ENCODE measurements around the gene LACTBL1.

Gene LACTBL1

GRCh38 chr1:22935433-22935832, 37.2 kb downstream of the LACTBL1 start:
- Mint-ChIP-seq H3K36me3 (no peaks in the 10 kb centered on the region), H3K4me3 (no peak overlapping the region), H3K27ac (no peak overlapping the region), H3K4me1 (no peaks in the 10 kb centered on the region), H3K27me3 (peaks cover 9% of the 10 kb centered on the region), H3K9me3 (peaks cover 13% of the 10 kb centered on the region)
- ATAC-seq = no peak

GRCh38 chr1:22932803-22933470, 39.7 kb downstream of the LACTBL1 start:
- H3K36me3 Mint-ChIP-seq = no peaks in the 10 kb centered on the region
- no peak for ATAC-seq
- H3K9me3 Mint-ChIP-seq = peaks cover 6% of the 10 kb centered on the region
- H3K27ac Mint-ChIP-seq = no peak overlapping the region
- no peaks in the 10 kb centered on the region for H3K4me1 Mint-ChIP-seq
- H3K27me3 Mint-ChIP-seq = peaks cover 33% of the 10 kb centered on the region
- no peak overlapping the region for H3K4me3 Mint-ChIP-seq

GRCh38 chr1:22930240-22930912, 42.3 kb downstream of the LACTBL1 start:
- peak; percentile 47 for ATAC-seq

GRCh38 chr1:22925111-22925510, 47.6 kb downstream of the LACTBL1 start:
- H3K27ac Mint-ChIP-seq = no peak overlapping the region
- no peak overlapping the region for H3K4me3 Mint-ChIP-seq
- no peak for ATAC-seq
- no peaks in the 10 kb centered on the region for H3K4me1 Mint-ChIP-seq
- H3K9me3 Mint-ChIP-seq = no peaks in the 10 kb centered on the region
- peaks cover 57% of the 10 kb centered on the region for H3K27me3 Mint-ChIP-seq
- H3K36me3 Mint-ChIP-seq = no peaks in the 10 kb centered on the region

More at GRCh38 chr1:22930240-22930912, 42.3 kb downstream of the LACTBL1 start:
- H3K4me1 Mint-ChIP-seq = no peaks in the 10 kb centered on the region
- H3K27ac Mint-ChIP-seq = no peak overlapping the region
- no peaks in the 10 kb centered on the region for H3K36me3 Mint-ChIP-seq
- H3K27me3 Mint-ChIP-seq = peaks cover 53% of the 10 kb centered on the region
- H3K9me3 Mint-ChIP-seq = peaks cover 3% of the 10 kb centered on the region
- H3K4me3 Mint-ChIP-seq = no peak overlapping the region

- Mint-ChIP-seq H3K4me1 (no peaks in the 10 kb centered on the region), H3K9me3 (no peaks in the 10 kb centered on the region), H3K36me3 (no peaks in the 10 kb centered on the region), H3K4me3 (no peak overlapping the region), H3K27ac (no peak overlapping the region), H3K27me3 (peaks cover 37% of the 10 kb centered on the region)
- no peak for ATAC-seq
Measured at GRCh38 chr1:22922640-22923039, 50.0 kb downstream of the LACTBL1 start.

GRCh38 chr1:22921452-22922126, 51.1 kb downstream of the LACTBL1 start:
- no peaks in the 10 kb centered on the region for H3K36me3 Mint-ChIP-seq
- no peak overlapping the region for H3K4me3 Mint-ChIP-seq
- H3K27me3 Mint-ChIP-seq = peaks cover 37% of the 10 kb centered on the region
- H3K27ac Mint-ChIP-seq = no peak overlapping the region
- H3K4me1 Mint-ChIP-seq = no peaks in the 10 kb centered on the region
- ATAC-seq = no peak
- H3K9me3 Mint-ChIP-seq = no peaks in the 10 kb centered on the region

- H3K4me1 Mint-ChIP-seq = no peaks in the 10 kb centered on the region
- no peaks in the 10 kb centered on the region for H3K36me3 Mint-ChIP-seq
- ATAC-seq = no peak
- peaks cover 40% of the 10 kb centered on the region for H3K27me3 Mint-ChIP-seq
- H3K9me3 Mint-ChIP-seq = no peaks in the 10 kb centered on the region
- H3K4me3 Mint-ChIP-seq = no peak overlapping the region
- no peak overlapping the region for H3K27ac Mint-ChIP-seq
Measured at GRCh38 chr1:22920734-22921451, 51.8 kb downstream of the LACTBL1 start.

- H3K4me1 Mint-ChIP-seq = no peaks in the 10 kb centered on the region
- H3K27me3 Mint-ChIP-seq = peaks cover 43% of the 10 kb centered on the region
- H3K36me3 Mint-ChIP-seq = no peaks in the 10 kb centered on the region
- H3K27ac Mint-ChIP-seq = no peak overlapping the region
- no peaks in the 10 kb centered on the region for H3K9me3 Mint-ChIP-seq
- no peak for ATAC-seq
- no peak overlapping the region for H3K4me3 Mint-ChIP-seq
Measured at GRCh38 chr1:22920026-22920733, 52.5 kb downstream of the LACTBL1 start.

- H3K36me3 Mint-ChIP-seq = no peaks in the 10 kb centered on the region
- H3K9me3 Mint-ChIP-seq = no peaks in the 10 kb centered on the region
- H3K4me3 Mint-ChIP-seq = no peak overlapping the region
- peaks cover 37% of the 10 kb centered on the region for H3K27me3 Mint-ChIP-seq
- no peak for ATAC-seq
- H3K27ac Mint-ChIP-seq = no peak overlapping the region
- no peaks in the 10 kb centered on the region for H3K4me1 Mint-ChIP-seq
Measured at GRCh38 chr1:22919341-22920025, 53.2 kb downstream of the LACTBL1 start.

GRCh38 chr1:22918644-22919043, 54.0 kb downstream of the LACTBL1 start:
- Mint-ChIP-seq H3K4me3 (no peak overlapping the region), H3K36me3 (no peaks in the 10 kb centered on the region), H3K27me3 (peaks cover 33% of the 10 kb centered on the region), H3K27ac (no peak overlapping the region), H3K9me3 (no peaks in the 10 kb centered on the region), H3K4me1 (no peaks in the 10 kb centered on the region)
- ATAC-seq = no peak

GRCh38 chr1:22917989-22918388, 54.7 kb downstream of the LACTBL1 start:
- ATAC-seq = no peak
- Mint-ChIP-seq H3K36me3 (no peaks in the 10 kb centered on the region), H3K9me3 (no peaks in the 10 kb centered on the region), H3K27ac (no peak overlapping the region), H3K4me3 (no peak overlapping the region), H3K27me3 (peaks cover 39% of the 10 kb centered on the region), H3K4me1 (no peaks in the 10 kb centered on the region)

GRCh38 chr1:22916471-22916820, 56.2 kb downstream of the LACTBL1 start:
- H3K9me3 Mint-ChIP-seq = no peaks in the 10 kb centered on the region
- no peak overlapping the region for H3K4me3 Mint-ChIP-seq
- H3K36me3 Mint-ChIP-seq = no peaks in the 10 kb centered on the region
- peaks cover 39% of the 10 kb centered on the region for H3K27me3 Mint-ChIP-seq
- H3K4me1 Mint-ChIP-seq = no peaks in the 10 kb centered on the region
- ATAC-seq = no peak
- H3K27ac Mint-ChIP-seq = no peak overlapping the region

GRCh38 chr1:22915816-22916470, 56.7 kb downstream of the LACTBL1 start:
- H3K9me3 Mint-ChIP-seq = no peaks in the 10 kb centered on the region
- peaks cover 39% of the 10 kb centered on the region for H3K27me3 Mint-ChIP-seq
- no peak overlapping the region for H3K27ac Mint-ChIP-seq
- no peak for ATAC-seq
- H3K4me1 Mint-ChIP-seq = no peaks in the 10 kb centered on the region
- H3K4me3 Mint-ChIP-seq = no peak overlapping the region
- no peaks in the 10 kb centered on the region for H3K36me3 Mint-ChIP-seq

- no peak for ATAC-seq
- Mint-ChIP-seq H3K27me3 (peaks cover 39% of the 10 kb centered on the region), H3K36me3 (no peaks in the 10 kb centered on the region), H3K9me3 (no peaks in the 10 kb centered on the region), H3K4me3 (no peak overlapping the region), H3K27ac (no peak overlapping the region), H3K4me1 (no peaks in the 10 kb centered on the region)
Measured at GRCh38 chr1:22915231-22915630, 57.4 kb downstream of the LACTBL1 start.
